Posterior vena cava (tissue), 2 donors: ENCODE measurements around the gene ELL3. TPM values are rescaled to one million over a fixed set of nuclear protein-coding genes. Genes with fewer than 3 reads are reported as not detected.
"Not testable (repeated sequence)": the region's sequence is repeated elsewhere in the genome, so short reads cannot be mapped to it uniquely, and the experiment has no call there.

ENCODE experiments used
- DNase-seq: peaks from one replicate; pipeline ENCODE4 v3.0.0-alpha.2; 2020; ENCODE audit warnings: low spot score
- intact Hi-C, 2 donors: fragments of 100-400 bp; cut with DNase I; formaldehyde crosslinking; loops; one replicate each; pipeline versions ENCODE4 v1.14.1 to v1.14.2; 2022 to 2023
- microRNA-seq, 2 donors: library from miRNA; unstranded; fragments of <30 nt; microRNA quantifications; one replicate each; pipeline ENCODE4 v1.2.0, GENCODE V29; 2020 to 2021; ENCODE audit warnings: borderline microRNAs expressed in 2 of 2
- total RNA-seq, 2 donors: library from RNA; stranded (reverse); fragmentation: NEBNext Ultra II Directional; extraction: Animal tissue kit (Norgen Biotek cat#: 25700); gene quantifications; one replicate each; pipeline ENCODE4 v1.2.1, GENCODE V29; 2021
- donor health status: DM: yes; HTN: yes; CAD: no.
- donor health status: DM: yes; HTN: yes; CAD: no.

The ELL3 gene
- total RNA-seq, 2 donors from 2014 or later, result 2.2 TPM

DNA sequence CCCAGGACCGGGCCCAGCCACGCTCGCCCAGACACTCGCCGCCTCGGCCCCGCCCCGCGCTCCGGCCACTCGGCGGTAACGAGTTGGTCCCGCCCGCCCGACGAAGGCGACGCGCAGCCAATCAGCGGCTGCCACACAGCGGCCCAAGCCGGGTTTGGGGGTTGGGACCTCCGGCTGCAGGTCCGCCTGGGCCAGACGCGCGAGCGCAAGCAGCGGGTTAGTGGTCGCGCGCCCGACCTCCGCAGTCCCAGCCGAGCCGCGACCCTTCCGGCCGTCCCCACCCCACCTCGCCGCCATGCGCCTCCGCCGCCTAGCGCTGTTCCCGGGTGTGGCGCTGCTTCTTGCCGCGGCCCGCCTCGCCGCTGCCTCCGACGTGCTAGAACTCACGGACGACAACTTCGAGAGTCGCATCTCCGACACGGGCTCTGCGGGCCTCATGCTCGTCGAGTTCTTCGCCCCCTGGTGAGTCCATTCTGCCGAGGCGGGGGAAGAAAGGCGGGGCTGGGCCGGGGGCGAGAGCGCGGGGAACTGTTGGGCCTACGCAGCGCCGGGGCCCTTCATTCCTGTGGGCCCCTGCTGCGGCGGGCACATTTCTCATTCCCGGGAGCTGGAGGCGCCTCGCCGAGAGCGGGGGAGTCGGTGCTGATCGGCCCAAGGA is 30.4 kb downstream of the ELL3 start, which contains the start of gene PDIA3:
Gene PDIA3, plus strand, starts transcription at position 194 of the 658 bp plus-strand sequence. Its CDS starts 102 bp downstream, at position 296.
- intact Hi-C loops, result not testable (repeated sequence)
- peak; percentile 98 for DNase-seq

DNA sequence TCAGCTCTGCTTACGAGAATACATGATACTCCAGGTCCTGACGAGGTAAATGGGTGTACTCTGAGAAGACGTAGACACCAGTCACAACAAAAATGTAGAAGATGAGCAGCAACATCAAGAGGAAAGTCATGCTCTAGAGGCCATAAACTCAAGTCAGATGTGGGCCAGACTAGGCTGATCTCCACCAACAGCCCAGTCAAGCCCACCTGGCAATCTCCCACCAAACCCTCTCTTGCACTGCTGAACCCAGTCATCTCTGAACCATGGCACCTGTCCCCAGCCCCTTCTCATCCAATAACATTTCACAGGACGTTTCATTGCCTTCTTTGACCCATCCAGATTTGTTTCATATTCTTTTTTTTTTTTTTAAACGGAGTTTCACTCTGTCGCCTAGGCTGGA is 41.4 kb downstream of the ELL3 start:
- no peak for DNase-seq
- intact Hi-C loops, result no loop called here

DNA sequence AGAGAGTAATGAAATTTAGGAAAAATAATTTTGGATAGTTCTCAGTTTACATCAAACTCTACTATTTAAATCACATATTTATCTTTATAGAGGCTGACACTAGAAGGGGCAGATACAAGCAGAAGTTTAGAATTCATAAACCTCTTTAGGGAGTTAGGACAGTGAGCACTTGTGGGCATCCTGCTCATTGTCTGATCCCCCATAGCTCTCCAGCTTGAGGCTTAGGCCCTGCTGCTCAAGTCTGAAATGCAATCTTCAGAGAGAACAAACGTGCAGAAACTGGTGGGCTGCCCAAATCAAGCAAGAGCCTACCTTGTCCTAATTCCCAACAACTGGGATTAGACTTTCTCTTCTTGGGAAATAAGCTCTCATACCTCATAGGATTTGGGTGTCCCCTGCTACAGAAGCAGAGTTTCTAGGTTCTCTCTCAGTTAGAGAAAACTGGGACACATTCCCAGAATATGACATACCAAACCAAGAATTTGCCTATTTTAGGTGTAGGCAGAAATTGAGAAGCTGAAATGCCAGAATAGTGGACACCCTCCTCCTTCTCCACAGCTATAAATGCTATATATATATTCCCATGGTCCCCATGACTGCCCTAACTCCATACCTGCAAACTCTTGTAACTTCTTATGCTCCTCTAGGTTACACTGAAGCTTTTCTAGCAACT is 48.6 kb downstream of the ELL3 start:
- DNase-seq, intact Hi-C loops: not testable (repeated sequence)

DNA sequence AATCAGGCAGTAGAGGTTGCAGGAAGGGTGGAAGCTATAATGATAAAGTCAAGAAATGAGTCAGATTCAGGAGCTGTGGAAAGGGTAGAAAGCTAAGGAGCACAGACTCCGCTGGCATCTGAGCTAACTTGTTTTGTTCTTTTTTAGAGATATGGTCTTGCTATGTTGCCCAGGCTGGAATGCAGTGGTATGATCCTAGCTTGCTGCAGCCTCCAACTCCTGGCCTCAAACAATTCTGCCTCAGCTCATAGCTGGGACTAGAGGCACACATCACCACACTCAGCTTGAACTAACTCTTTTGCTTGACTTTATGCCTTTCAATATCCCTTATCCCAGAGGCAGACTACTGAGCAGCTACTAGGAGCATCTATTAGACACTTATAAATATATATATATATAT is 50.5 kb downstream of the ELL3 start:
- intact Hi-C loops, DNase-seq: not testable (repeated sequence)

DNA sequence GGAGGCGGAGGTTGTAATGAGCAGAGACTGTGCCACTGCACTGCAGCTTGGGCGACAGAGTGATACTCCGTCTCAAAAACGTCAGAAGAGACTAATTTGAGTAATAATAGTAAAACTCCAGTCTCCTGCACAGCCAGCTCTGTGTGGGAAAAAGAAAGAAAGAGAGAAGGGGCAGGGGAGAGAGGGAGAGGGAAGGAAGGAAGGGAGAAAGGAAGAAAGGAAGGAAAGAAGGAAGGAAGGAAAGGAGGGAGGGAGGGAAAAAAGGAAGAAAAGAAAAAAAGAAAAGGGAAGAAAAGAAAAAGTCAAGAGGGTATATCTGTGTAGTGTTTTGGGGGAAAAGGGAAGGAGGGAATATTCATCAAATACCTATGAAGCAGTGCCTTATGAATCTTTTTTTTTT is 53.6 kb downstream of the ELL3 start:
- DNase-seq, result no peak
- intact Hi-C loops, result no loop called here

Small RNA genes within 50 kb of the gene (microRNA-seq; reads per million reads assigned to microRNA genes)
- 0 reads per million in 2 donors for gene MIR1282

Other genes with a start within 250 kb of the ELL3 start
- 10 to 100 TPM; 22.7 to 31.5 TPM for gene PPIP5K1, start 186.8 kb downstream of the ELL3 start, total RNA-seq
- gene CKMT1B, start 182.9 kb downstream of the ELL3 start, total RNA-seq, result not detected
- gene STRC, start 158.2 kb downstream of the ELL3 start, total RNA-seq, result under 1 TPM; 0.19 to 0.56 TPM
- 1 to 10 TPM; 3.1 to 3.2 TPM for gene CATSPER2, start 128.1 kb downstream of the ELL3 start, total RNA-seq
- gene CKMT1A, start 83.1 kb downstream of the ELL3 start, total RNA-seq, result not detected
- gene PDIA3, start 30.5 kb downstream of the ELL3 start, total RNA-seq, result 100 to 1,000 TPM; 258 to 368 TPM
- 100 to 1,000 TPM; 618 to 766 TPM for gene SERF2, start 15.4 kb upstream of the ELL3 start, total RNA-seq
- gene SERINC4, start 23.3 kb upstream of the ELL3 start, total RNA-seq, result not detected
- gene HYPK, start 23.6 kb upstream of the ELL3 start, total RNA-seq, result 10 to 100 TPM; 11.3 to 11.9 TPM
- 10 to 100 TPM; 16.6 to 17.7 TPM for gene MFAP1, start 47.7 kb upstream of the ELL3 start, total RNA-seq
- gene WDR76, start 50.0 kb upstream of the ELL3 start, total RNA-seq, result 1 to 10 TPM; 3.9 to 6.2 TPM